Upper lobe of right lung (tissue), 1 donor: ENCODE measurements around the gene SYNDIG1. TPM values are rescaled to one million over a fixed set of nuclear protein-coding genes. Genes with fewer than 3 reads are reported as not detected.

ENCODE experiments used
- ATAC-seq: fragments of 200-7000 bp; cut with Tn5 transposase; one replicate; pipeline ENCODE4 v1.9.1; 2020; ENCODE audit warnings: mild to moderate bottlenecking, moderate library complexity
- DNase-seq: peaks from one replicate; pipeline ENCODE4 v3.0.0-alpha.2; 2020
- H3K27ac ChIP-seq: fragments of 200-600 bp; one replicate; pipeline ENCODE4 v1.8.0; 2022
- H3K27me3 ChIP-seq: fragments of 200-600 bp; one replicate; pipeline ENCODE4 v1.8.0; 2022; ENCODE audit warnings: mild to moderate bottlenecking
- H3K36me3 ChIP-seq: fragments of 200-600 bp; one replicate; pipeline ENCODE4 v1.8.0; 2022
- H3K4me1 ChIP-seq: fragments of 200-600 bp; one replicate; pipeline ENCODE4 v1.8.0; 2022
- H3K4me3 ChIP-seq: fragments of 200-600 bp; one replicate; pipeline ENCODE4 v1.8.0; 2022; ENCODE audit warnings: mild to moderate bottlenecking
- H3K9me3 ChIP-seq: fragments of 200-600 bp; one replicate; pipeline ENCODE4 v1.8.0; 2022
- intact Hi-C: fragments of 100-400 bp; cut with DNase I; formaldehyde crosslinking; loops from one replicate; pipeline ENCODE4 v1.11.0; 2022
- total RNA-seq: library from RNA; stranded (reverse); fragmentation: NEBNext Ultra II Directional; extraction: Animal tissue kit (Norgen Biotek cat#: 25700); gene quantifications from one replicate; pipeline ENCODE4 v1.2.1, GENCODE V29; 2021
- TF ChIP-seq, protein P1 (sequence below): fragments of 200-600 bp; IDR thresholded peaks from one replicate; pipeline ENCODE4 v1.8.0; 2022; ENCODE audit warnings: antibody characterized with exemption
- donor health status: DM: no; HTN: yes; CAD: no; lungs with severe emphysema.

The SYNDIG1 gene
- total RNA-seq, 1 donor from 2014 or later, result not detected

DNA sequence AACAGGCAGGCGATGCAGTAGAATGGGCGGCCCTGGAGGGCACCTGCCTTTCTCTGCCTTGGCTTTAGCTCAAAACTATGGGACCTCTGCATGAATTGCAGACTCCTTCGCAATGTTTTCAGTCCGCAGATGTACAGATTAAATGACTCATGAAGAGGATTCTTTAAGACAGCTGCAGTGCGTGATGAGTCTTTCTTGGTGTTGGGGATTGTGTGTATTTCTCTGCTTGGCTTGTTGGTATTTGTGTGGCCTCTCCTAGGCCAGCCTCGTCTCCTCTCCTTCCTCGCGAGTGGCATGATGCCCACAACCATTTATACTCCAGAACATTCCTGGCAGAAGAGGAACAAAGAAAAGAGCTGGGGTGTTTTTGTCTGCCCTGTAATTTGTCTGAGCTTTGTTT is 110.6 kb downstream of the SYNDIG1 start:
- no peak for DNase-seq
- Histone ChIP-seq H3K9me3 (no peaks in the 10 kb centered on the region), H3K4me1 (no peaks in the 10 kb centered on the region), H3K36me3 (no peaks in the 10 kb centered on the region), H3K27ac (no peak overlapping the region), H3K4me3 (no peak overlapping the region), H3K27me3 (no peaks in the 10 kb centered on the region)
- intact Hi-C loops, result no loop called here
- TF ChIP-seq, protein P1, sequence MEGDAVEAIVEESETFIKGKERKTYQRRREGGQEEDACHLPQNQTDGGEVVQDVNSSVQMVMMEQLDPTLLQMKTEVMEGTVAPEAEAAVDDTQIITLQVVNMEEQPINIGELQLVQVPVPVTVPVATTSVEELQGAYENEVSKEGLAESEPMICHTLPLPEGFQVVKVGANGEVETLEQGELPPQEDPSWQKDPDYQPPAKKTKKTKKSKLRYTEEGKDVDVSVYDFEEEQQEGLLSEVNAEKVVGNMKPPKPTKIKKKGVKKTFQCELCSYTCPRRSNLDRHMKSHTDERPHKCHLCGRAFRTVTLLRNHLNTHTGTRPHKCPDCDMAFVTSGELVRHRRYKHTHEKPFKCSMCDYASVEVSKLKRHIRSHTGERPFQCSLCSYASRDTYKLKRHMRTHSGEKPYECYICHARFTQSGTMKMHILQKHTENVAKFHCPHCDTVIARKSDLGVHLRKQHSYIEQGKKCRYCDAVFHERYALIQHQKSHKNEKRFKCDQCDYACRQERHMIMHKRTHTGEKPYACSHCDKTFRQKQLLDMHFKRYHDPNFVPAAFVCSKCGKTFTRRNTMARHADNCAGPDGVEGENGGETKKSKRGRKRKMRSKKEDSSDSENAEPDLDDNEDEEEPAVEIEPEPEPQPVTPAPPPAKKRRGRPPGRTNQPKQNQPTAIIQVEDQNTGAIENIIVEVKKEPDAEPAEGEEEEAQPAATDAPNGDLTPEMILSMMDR, result no peak
- no peak for ATAC-seq

DNA sequence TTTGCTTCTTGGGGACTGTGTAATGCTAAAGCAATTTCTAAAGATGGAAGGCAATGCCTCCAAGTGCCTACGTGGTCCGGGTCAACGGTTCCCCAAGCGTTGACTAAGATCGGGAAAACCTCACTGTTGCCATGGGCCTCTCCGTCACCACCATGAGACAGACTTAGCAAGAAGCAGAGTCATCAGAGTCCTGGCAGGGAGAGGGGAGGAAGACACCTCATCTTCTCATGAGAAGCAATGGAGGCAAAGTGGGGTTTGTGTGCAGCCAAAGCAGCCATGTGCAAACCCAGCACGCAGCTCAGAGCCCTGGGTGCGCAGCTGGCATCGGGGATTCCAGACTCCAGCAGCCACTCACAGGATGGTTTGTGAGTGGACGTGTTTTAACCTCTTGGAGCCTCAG is 111.4 kb downstream of the SYNDIG1 start:
- no peaks in the 10 kb centered on the region for H3K27me3 ChIP-seq
- no peaks in the 10 kb centered on the region for H3K36me3 ChIP-seq
- DNase-seq, result no peak
- no peaks in the 10 kb centered on the region for H3K4me1 ChIP-seq
- ATAC-seq, result no peak
- H3K4me3 ChIP-seq, result no peak overlapping the region
- TF ChIP-seq, protein P1, result no peak
- intact Hi-C loops, result no loop called here
- H3K27ac ChIP-seq, result no peak overlapping the region
- H3K9me3 ChIP-seq, result no peaks in the 10 kb centered on the region

DNA sequence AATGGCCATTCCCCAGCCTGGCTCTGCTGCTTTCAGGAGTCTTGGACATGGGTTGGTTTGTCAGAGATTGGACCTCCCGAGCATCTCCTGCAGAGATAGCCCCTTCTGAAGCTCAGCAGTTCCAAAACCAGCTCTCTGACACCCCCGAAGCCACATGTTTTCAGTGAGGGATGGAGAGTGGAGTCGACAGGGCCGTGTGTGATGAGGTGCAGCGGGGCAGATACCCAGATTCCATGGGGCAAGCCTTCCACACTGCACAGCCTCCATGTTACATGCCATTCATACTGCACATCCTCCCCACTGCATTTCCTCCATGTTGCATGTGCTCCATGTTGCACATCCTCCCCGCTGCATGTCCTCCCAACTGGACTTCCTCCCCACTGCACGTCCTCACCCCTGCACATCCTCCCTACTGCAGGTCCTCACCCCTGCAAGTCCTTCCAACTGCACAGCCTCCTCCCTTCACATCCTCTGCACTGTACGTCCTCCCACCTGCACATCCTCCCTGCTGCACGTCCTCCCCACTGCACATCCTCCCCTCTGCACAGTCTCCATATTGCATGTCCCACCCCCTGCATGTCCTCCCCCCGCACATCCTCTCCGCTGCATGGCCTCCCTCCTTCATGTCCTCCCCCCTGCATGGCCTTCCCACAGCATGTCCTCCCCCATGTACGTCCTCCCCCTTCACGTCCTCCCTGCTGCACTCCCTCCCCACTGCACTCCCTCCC is 112.2 kb downstream of the SYNDIG1 start:
- ATAC-seq (peak; percentile 3), DNase-seq (no peak)
- Histone ChIP-seq H3K4me1 (no peaks in the 10 kb centered on the region), H3K4me3 (no peak overlapping the region), H3K36me3 (no peaks in the 10 kb centered on the region), H3K27ac (no peak overlapping the region), H3K27me3 (no peaks in the 10 kb centered on the region), H3K9me3 (no peaks in the 10 kb centered on the region)
- TF ChIP-seq, protein P1, result no peak
- intact Hi-C loops, result no loop called here

DNA sequence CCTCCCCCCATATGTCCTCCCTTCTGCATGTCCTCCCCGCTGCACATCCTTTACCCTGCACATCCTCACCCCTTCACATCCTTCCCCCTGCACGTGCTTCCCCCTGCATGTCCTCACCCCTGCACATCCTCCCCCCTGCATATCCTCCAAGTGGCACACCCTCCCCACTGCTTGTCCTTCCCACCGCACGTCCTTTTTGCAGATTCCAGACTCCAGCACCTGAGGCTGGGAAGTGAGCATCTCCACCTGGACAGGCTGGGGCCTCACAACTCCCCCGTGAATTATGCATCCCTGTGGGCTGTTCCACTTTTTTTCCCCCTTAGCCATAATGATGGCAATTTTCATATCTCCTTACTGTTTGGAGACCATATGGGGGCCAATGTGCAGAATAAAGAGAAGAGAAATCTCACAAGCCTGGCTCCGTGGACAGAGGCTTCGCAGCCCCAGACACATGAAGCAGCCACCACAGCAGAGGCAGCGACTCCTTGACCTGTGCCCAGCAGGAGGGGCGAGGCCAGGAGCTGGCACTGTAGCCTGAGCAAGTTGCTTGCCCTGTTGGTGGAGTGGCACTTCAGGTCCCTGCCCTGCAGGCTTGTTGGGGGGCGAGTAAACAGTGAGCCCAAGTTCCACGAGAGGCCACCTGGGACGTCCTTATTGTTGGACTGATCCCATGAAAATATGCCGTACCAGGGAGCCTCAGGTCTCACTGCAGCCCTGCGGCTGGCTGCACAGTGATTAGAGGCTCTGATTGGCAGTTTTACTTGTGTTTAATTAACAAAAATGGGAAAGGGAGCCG is 113.1 kb downstream of the SYNDIG1 start:
- TF ChIP-seq, protein P1, result no peak
- H3K36me3 ChIP-seq, result no peaks in the 10 kb centered on the region
- no peak overlapping the region for H3K27ac ChIP-seq
- DNase-seq (no peak), ATAC-seq (no peak)
- H3K27me3 ChIP-seq, result no peaks in the 10 kb centered on the region
- no peak overlapping the region for H3K4me3 ChIP-seq
- no peaks in the 10 kb centered on the region for H3K4me1 ChIP-seq
- intact Hi-C loops, result no loop called here
- H3K9me3 ChIP-seq, result no peaks in the 10 kb centered on the region

DNA sequence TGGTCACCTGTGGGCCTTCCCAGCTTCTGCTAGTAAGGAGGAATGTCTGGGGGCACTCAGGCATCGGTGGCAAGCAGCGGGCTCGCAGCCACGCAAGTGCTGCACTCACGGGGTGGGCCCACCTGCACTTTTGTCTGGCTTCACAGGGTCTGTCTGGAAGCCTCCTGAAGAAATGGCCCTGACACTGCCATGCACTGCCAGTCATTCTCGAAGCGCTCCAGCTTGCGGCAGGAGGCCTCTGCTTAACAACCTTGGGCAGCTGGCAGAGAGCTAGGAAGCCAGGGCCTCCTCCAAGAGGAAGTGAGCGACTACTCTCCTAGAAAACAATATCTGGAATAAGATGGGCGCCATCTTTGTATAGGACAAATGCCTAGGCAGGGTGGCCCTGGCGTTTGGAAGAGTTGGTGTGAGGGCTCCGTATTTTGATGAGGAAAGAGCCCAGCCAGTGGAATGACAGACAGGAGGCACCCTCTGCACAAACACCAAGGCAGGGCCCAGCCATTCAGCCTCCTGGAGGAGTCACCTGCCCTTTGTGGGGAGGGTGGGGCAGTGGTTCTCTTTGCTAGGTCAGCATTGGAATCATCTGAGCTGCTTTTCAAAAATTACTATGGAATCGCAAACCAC is 113.9 kb downstream of the SYNDIG1 start:
- Histone ChIP-seq H3K27me3 (no peaks in the 10 kb centered on the region), H3K27ac (no peak overlapping the region), H3K9me3 (no peaks in the 10 kb centered on the region), H3K36me3 (no peaks in the 10 kb centered on the region), H3K4me3 (no peak overlapping the region), H3K4me1 (no peaks in the 10 kb centered on the region)
- TF ChIP-seq, protein P1, result no peak
- DNase-seq (no peak), ATAC-seq (no peak)
- intact Hi-C loops, result no loop called here
